ENCODE results near the gene PRAMEF1. TPM values are rescaled to one million over a fixed set of nuclear protein-coding genes. Genes with fewer than 3 reads are reported as not detected.

PRAMEF1 gene
- total and polyA plus RNA-seq, 2 of the 8 experiments (the other 6 are each of a cell fraction or from before 2014, with no cell fraction given) = not detected

DNA sequence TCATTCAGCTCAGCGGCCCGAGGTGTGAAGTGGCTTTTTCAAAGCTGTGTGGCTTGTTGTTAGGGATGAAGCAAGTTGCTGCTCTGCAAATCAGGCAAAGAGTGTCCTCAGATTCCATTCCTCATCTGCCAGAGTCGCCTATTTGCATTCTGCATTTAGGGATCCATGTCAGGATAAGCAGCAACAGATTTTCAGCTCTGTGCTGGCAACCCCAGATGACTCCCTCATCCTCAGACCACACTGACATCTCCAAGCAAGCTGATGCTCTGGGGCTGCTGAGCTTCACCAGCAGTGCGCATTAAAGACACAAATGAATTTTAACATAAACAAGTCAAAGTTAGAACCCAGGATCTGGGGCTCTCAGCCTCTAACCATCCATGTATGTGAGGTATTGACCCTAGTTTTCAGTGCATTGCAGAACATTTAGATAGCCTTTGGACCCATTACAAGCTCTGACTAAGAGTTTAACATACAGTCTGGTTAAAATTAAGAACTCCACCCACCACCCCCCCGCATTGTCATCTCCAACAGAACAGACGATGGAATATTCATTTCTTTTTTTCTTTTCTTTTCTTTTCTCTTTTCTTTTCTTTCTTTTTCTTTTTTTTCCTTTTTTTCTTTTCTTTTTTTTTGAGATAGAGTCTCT, 34.3 kb upstream of the PRAMEF1 start:
- no peak overlapping the region for H3K27ac ChIP-seq (ENCODE audit: low read depth, low read length)
- H3K79me1 ChIP-seq (ENCODE audit: low read depth, low read length) = no peaks in the 10 kb centered on the region
- no peak overlapping the region for H3K4me2 ChIP-seq (ENCODE audit: insufficient read depth in 1 of 2, low read depth in 2 of 2, low read length in 2 of 2)
- POLR2A ChIA-PET (ENCODE audit: partially characterized antibody) = no interaction called here
- no peak overlapping the region for H2BK120ac ChIP-seq (replicated peaks; ENCODE audit: low read depth, low read length)
- H3K4ac ChIP-seq (replicated peaks; ENCODE audit: insufficient read length, low read depth, low read length) = no peak overlapping the region
- H4K5ac ChIP-seq (ENCODE audit: insufficient read length, low read depth, low read length) = no peak overlapping the region
- no peak overlapping the region for H3K9ac ChIP-seq (replicated peaks in 1 of 4; ENCODE audit: extremely low read depth in 1 of 4, low read depth in 3 of 4, low read length in 3 of 4)
- H3K4me1 ChIP-seq (replicated peaks in 1 of 4; ENCODE audit: control insufficient read depth in 3 of 4, insufficient read depth in 4 of 4, low read length in 3 of 4) = 0 out of 7 replicates have a peak, but pooled peaks cover 0 to 3% (median 0%) of the 10 kb centered on the region in 4 experiments
- CTCF ChIA-PET (ENCODE audit: partially characterized antibody) = interaction anchor here (1.0 kb wide), 1 partner anchor 12 kb away, joined by 4 read pairs; no protein-coding TSS in a partner anchor
- H3K36me3 ChIP-seq (ENCODE audit: control insufficient read depth in 2 of 4, insufficient read depth in 4 of 4, low read length in 3 of 4) = no peaks in the 10 kb centered on the region
- no peak overlapping the region for H3K4me3 ChIP-seq (ENCODE audit: extremely low read depth in 1 of 4, insufficient read depth in 2 of 4, low read depth in 3 of 4, low read length in 4 of 4)
- H3K9me3 ChIP-seq (ENCODE audit: insufficient read depth in 2 of 2, low read depth in 1 of 2, low read length in 1 of 2) = no peaks in the 10 kb centered on the region
- H4K91ac ChIP-seq (replicated peaks; ENCODE audit: insufficient read length, low read length) = no peak overlapping the region
- no peak overlapping the region for H2BK15ac ChIP-seq (ENCODE audit: low read length)
- no peak overlapping the region for H3K14ac ChIP-seq (ENCODE audit: insufficient read length)
- H3K27me3 ChIP-seq (replicated peaks in 1 of 4; ENCODE audit: control insufficient read depth in 3 of 4, extremely low read depth in 1 of 4, insufficient read depth in 3 of 4, low read length in 3 of 4) = no peaks in the 10 kb centered on the region
- H3K18ac ChIP-seq (ENCODE audit: extremely low read depth, low read length) = no peak overlapping the region
- no peak overlapping the region for H2AFZ ChIP-seq (ENCODE audit: low read length)
- H3K23me2 ChIP-seq (ENCODE audit: low read depth, low read length) = no peaks in the 10 kb centered on the region
- H3K23ac ChIP-seq (ENCODE audit: insufficient read length) = no peak overlapping the region
- no peak overlapping the region for H2BK20ac ChIP-seq (ENCODE audit: low read length)
- FAIRE-seq = no peak
- no peak overlapping the region for H2BK5ac ChIP-seq (ENCODE audit: low read depth, low read length)
- DNase-seq (ENCODE audit: low read depth in 1 of 2, low spot score in 2 of 2) = no peak
- H4K8ac ChIP-seq (ENCODE audit: extremely low read depth, insufficient read depth, low read length) = no peak overlapping the region
- no peak overlapping the region for H3K56ac ChIP-seq (replicated peaks; ENCODE audit: insufficient read length, low read depth, low read length)
- no peak overlapping the region for H2AK5ac ChIP-seq (ENCODE audit: low read depth, low read length)
- WGBS, 2 experiments (ENCODE audit: extremely low coverage in 1 of 2, insufficient coverage in 1 of 2, insufficient read length in 1 of 2, insufficient replicate concordance in 2 of 2, low coverage in 1 of 2, low lambda C conversion rate in 2 of 2, missing lambda C conversion rate in 1 of 2) = 92% methylated on average over 6 of the region's 6 CpGs; no CpG with 5 or more reads in 1 of the 2 experiments
- H2BK12ac ChIP-seq (ENCODE audit: low read depth, low read length) = no peak overlapping the region
- no peaks in the 10 kb centered on the region for H3K79me2 ChIP-seq (ENCODE audit: control insufficient read depth in 1 of 2, insufficient read depth in 2 of 2, low read length in 2 of 2)
- H4K20me1 ChIP-seq (replicated peaks in 1 of 2; ENCODE audit: control insufficient read depth in 1 of 2, insufficient read depth in 2 of 2, low read length in 2 of 2) = no peaks in the 10 kb centered on the region
- no peak for TF ChIP-seq CBX8 (IDR thresholded peaks at IDR 0.05; ENCODE audit: borderline replicate concordance, low read depth, low read length)
- TF ChIP-seq TAF1 (IDR thresholded peaks at IDR 0.05; ENCODE audit: low read depth, low read length) = no peak
- TF ChIP-seq JUN (IDR thresholded peaks at IDR 0.05; ENCODE audit: low read depth, low read length) = no peak
